Measurements from ENCODE around the gene BCL2A1.

DNA sequence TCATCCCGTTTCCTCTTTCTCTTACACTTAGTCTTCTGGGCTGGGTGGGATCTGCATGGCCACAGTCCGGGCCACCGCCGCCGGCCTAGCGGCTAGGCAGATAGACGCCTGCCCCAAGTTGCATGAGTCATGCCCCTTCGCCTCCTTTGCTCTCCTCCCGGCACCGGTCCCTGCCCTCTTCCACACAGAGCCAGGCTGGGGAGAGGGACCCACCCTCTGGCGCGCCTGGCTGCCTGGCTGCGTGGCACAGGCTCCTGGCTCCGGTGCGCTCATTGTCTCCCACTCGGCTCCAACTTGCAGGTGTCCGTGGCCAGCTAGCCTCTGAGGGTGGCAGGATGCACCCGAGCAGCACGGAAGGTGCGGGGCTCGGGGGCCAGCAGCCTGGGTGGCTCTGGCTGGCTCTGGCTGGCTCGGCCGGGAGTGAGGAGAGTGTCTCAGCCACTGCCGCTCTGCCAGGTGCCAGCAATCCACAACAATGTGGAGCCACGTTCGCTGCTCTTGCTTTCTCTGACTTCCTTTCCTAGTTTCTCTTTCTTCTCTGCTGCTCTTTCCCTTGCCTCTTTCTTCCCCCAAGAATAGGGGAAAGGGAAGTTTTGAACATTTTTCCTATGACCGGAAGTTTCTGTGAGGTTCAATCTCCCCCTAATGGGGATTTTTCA, 51.8 kb downstream of the BCL2A1 start:
- TF ChIP-seq, protein P1, sequence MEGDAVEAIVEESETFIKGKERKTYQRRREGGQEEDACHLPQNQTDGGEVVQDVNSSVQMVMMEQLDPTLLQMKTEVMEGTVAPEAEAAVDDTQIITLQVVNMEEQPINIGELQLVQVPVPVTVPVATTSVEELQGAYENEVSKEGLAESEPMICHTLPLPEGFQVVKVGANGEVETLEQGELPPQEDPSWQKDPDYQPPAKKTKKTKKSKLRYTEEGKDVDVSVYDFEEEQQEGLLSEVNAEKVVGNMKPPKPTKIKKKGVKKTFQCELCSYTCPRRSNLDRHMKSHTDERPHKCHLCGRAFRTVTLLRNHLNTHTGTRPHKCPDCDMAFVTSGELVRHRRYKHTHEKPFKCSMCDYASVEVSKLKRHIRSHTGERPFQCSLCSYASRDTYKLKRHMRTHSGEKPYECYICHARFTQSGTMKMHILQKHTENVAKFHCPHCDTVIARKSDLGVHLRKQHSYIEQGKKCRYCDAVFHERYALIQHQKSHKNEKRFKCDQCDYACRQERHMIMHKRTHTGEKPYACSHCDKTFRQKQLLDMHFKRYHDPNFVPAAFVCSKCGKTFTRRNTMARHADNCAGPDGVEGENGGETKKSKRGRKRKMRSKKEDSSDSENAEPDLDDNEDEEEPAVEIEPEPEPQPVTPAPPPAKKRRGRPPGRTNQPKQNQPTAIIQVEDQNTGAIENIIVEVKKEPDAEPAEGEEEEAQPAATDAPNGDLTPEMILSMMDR (IDR thresholded peaks at IDR 0.05): no peak
- no peak for TF ChIP-seq EP300 (IDR thresholded peaks at IDR 0.05; ENCODE audit: low read depth)
